ENCODE results near the gene IL1R2.

Gene IL1R2

DNA sequence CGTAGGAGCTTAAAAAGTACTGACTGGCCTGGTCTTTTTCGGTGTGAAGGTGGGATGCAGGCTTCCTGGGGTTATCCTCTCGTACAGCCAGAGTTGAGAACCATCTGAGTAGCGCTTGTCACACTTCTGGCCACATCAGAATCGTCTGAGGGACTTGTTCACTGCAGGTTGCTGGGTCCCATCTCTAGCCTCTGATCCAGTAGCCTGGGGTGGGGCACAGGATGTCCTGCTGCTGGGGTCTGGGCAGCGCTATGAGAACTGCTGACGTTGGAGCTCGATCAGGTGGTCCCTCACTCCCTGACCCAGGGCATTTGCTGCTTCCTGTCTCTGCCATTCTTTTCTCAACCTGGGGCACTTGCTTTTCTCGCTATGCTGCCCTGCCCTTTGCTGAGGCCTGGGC, 7.1 kb upstream of the IL1R2 start:
- TF ChIP-seq, protein P1, sequence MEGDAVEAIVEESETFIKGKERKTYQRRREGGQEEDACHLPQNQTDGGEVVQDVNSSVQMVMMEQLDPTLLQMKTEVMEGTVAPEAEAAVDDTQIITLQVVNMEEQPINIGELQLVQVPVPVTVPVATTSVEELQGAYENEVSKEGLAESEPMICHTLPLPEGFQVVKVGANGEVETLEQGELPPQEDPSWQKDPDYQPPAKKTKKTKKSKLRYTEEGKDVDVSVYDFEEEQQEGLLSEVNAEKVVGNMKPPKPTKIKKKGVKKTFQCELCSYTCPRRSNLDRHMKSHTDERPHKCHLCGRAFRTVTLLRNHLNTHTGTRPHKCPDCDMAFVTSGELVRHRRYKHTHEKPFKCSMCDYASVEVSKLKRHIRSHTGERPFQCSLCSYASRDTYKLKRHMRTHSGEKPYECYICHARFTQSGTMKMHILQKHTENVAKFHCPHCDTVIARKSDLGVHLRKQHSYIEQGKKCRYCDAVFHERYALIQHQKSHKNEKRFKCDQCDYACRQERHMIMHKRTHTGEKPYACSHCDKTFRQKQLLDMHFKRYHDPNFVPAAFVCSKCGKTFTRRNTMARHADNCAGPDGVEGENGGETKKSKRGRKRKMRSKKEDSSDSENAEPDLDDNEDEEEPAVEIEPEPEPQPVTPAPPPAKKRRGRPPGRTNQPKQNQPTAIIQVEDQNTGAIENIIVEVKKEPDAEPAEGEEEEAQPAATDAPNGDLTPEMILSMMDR (conservative IDR thresholded peaks at IDR 0.05), result no peak
- no peak overlapping the region for H3K27ac ChIP-seq

DNA sequence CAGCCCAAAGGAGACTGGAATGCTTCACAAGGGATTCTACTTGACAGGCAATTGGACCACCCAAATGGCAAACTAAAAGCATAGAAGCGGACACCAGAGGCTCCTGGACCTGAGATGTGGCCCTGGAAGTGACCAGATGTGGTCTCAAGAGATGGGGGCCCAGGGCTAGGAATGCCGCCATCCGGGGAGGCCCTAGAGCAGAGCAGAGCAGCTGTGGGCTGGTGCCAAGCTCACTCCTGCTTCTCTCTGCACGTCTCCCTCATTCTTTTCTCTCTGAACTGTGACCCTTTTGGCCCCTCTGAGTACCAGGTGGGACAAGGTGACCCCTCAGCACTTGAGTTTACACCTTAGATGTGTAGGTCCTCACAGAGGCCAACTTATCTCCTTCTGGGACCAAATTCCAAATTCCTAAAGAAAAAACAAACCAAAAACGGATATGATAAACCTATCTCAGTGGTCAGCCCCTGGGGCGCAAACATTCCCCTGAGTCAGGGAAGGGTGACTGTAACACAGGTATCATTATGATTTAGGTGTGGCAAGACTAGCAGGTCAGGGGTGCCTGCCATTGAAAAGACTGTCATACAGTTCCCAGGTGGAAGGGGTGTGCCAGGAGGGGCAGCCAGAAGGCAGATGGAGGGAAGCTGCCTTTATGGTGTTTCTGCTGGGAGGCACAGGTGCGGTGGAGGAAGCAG, 6.5 kb upstream of the IL1R2 start:
- TF ChIP-seq, protein P1 (conservative IDR thresholded peaks at IDR 0.05), result no peak
- no peak overlapping the region for H3K27ac ChIP-seq

DNA sequence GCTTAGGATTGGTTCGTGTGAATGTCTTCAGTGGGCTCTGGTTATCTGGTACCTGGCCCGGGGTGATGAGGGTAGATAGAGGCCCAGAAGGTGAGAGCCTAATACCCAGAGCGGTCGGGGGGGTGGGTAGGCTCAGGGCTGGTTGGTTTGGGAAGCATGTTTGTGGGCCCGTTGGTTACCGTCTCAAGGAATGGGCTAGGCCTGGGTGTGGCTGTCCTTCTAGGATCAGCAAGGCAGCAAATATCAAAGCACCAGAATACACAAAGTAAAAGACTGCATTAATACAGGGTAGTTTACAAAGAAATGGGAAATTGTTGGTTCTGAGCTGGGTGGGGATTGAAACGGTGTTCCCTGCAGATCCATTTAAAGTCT, 6.0 kb upstream of the IL1R2 start:
- no peak overlapping the region for H3K27ac ChIP-seq
- TF ChIP-seq, protein P1 (conservative IDR thresholded peaks at IDR 0.05), result no peak

DNA sequence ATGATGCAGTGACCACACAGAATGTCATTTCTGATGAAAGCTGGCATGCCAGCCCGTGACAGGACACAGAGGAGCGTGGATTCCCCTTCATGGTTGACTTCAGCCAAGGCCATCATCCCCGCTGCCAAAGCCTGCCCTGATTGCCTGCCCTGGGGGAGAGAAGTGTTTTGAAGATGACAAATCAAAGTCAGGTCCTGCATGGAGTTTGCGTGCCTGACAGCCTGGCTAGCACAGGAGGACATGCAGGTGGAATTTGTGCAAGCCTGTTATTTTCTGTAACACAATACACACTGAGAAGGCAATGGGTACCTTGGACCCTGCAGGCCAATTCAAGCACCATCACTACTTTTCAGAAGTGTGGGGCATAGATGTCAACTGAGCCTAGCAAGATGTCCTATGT, 5.4 kb upstream of the IL1R2 start:
- H3K27ac ChIP-seq, result no peak overlapping the region
- TF ChIP-seq, protein P1 (conservative IDR thresholded peaks at IDR 0.05), result no peak

DNA sequence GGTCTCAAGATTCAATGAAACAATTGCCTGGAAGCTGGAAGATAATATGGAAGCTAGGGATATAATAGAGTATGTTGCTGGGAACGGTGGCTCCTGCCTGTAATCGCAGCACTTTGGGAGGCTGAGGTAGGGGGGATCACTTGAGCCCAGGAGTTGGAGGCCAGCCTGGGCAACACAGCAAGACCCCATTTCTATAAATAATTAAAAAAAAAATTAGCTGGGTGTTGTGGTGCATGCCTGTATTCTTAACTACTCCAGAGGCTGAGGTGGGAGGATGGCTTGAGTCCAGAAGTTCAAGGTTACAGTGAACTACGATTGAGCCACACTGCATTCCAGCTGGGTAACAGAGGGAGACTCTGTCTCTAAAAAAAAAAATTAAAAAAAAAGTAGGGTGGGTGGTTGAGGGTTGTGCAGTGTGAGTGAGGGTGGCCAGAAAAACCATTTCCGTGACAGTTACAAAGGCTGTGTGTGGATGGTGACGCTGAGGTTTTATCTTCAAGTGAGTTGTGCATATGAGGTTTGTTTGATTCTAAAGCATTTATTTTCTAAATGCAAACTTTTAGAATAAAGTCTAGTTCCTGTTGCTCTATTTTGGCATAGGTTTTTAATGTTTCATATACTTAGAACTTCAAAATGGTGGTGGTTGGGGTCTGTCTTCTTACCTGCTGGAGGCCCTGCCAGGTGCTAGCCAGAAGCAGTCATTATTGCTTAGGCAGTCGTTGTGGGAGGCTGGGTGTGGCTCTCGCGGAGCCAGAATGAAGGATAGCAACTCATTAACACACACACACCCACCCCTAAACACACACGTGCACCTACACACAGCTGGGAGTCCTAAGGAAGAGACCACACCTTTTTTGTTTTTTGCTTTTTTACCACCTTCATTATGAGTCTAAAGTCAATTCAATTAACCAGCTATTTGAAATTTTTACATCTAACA, 4.7 kb upstream of the IL1R2 start:
- H3K27ac ChIP-seq, result no peak overlapping the region

DNA sequence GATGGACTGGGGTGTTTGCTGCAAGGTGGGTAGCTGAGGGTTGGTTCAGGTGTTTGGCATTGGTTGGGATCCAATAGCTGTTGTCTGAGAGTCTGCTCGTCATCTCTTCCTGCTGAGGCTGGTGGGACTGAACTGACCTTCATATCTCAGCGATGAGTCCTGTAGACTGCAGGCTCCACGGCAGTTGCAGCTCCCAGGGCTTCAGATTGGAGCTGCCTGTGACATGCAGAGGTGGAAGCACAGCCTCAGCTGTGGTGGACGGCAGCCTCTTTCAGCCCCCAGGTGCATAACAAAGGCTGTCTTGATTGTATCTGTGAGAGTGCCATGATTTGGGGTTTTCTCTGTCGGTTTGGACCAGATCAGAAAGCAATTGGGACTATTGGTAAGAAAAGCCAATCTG, 3.9 kb upstream of the IL1R2 start:
- TF ChIP-seq, protein P1 (conservative IDR thresholded peaks at IDR 0.05), result no peak
- H3K27ac ChIP-seq, result no peak overlapping the region

More for the DNA sequence above, 4.7 kb upstream of the IL1R2 start:
- TF ChIP-seq, protein P1 (conservative IDR thresholded peaks at IDR 0.05), result no peak

GRCh38 chr2:101988541-101988940, 3.2 kb upstream of the IL1R2 start:
- H3K27ac ChIP-seq, result no peak overlapping the region
- TF ChIP-seq, protein P1 (conservative IDR thresholded peaks at IDR 0.05), result no peak
